Transverse colon (tissue), 4 donors: ENCODE data around the gene PIK3C2G. TPM values are rescaled to one million over a fixed set of nuclear protein-coding genes. Genes with fewer than 3 reads are reported as not detected.

Experiments used
- DNase-seq: peaks from one replicate; pipeline ENCODE4 v3.0.0-alpha.2; 2019
- H3K27ac ChIP-seq, 4 donors: fragments of 200-600 bp; sonication (generic); 2 replicates each; pipeline ENCODE4 v1.5.1; 2016 to 2018; ENCODE audit warnings: inconsistent platforms in 4 of 4
- H3K27me3 ChIP-seq: fragments of 200-600 bp; sonication (generic); 2 replicates; pipeline ENCODE4 v1.5.1; 2017; ENCODE audit warnings: inconsistent platforms
- H3K36me3 ChIP-seq, 4 donors: fragments of 200-600 bp; sonication (generic); 2 replicates each; pipeline ENCODE4 v1.5.1; 2017 to 2019; ENCODE audit warnings: inconsistent platforms in 4 of 4
- H3K4me1 ChIP-seq, 4 donors: fragments of 200-600 bp; sonication (generic); 2 replicates each; pipeline ENCODE4 v1.5.1; 2017 to 2020; ENCODE audit warnings: inconsistent platforms in 4 of 4
- H3K4me3 ChIP-seq, 4 donors: fragments of 200-600 bp; sonication (generic); 1 replicate in 1 of 4; 2 replicates in 3 of 4; pipeline versions ENCODE4 v1.5.1 to v1.6.1; 2017 to 2019; ENCODE audit warnings: inconsistent platforms in 4 of 4
- H3K9me3 ChIP-seq, 2 donors: fragments of 200-600 bp; sonication (generic); 2 replicates each; pipeline ENCODE4 v1.5.1; 2017 to 2019; ENCODE audit warnings: inconsistent platforms in 2 of 2
- EP300 ChIP-seq: sonication (generic); formaldehyde crosslinking; IDR thresholded peaks from one replicate; pipeline ENCODE4 v1.6.1; 2017; ENCODE audit warnings: antibody characterized with exemption, low read depth
- POLR2A ChIP-seq: fragments of 450-650 bp; IDR thresholded peaks from one replicate; pipeline ENCODE4 v1.6.1; 2016; ENCODE audit warnings: antibody characterized with exemption, mild to moderate bottlenecking, moderate library complexity
- POLR2AphosphoS5 ChIP-seq, 3 donors: sonication (generic); formaldehyde crosslinking; IDR thresholded peaks; one replicate each; pipeline ENCODE4 v1.6.1; 2016; ENCODE audit warnings: antibody characterized with exemption in 3 of 3
- WGBS, 2 donors: methylation state at CpG; one replicate each; pipeline ENCODE4 v1.1.5; 2018; ENCODE audit warnings: low coverage in 1 of 2; 5-methylcytosine and 5-hydroxymethylcytosine counted together
- in situ Hi-C, 4 donors: fragments of 200-750 bp; cut with MboI; loops; one replicate each; pipeline versions ENCODE4 v1.15.0 to v1.15.1; 2017; ENCODE audit warnings: low sequenced_read_pairs in 3 of 4, low pct_ligation_motif_present in 1 of 4, low pct_unique_long_range_greater_than_20kb in 1 of 4
- intact Hi-C: fragments of 100-400 bp; cut with DNase I; formaldehyde crosslinking; loops from one replicate; pipeline ENCODE4 v1.15.1; 2023; ENCODE audit warnings: low total_unique reads
- total RNA-seq, 4 donors: library from RNA; depleted of rRNA; stranded (reverse); fragments of >200 nt; gene quantifications; one replicate each; pipeline ENCODE4 v1.1.0, GENCODE V29; 2016
- TF ChIP-seq, protein P1 (sequence below), 5 experiments: fragments of 200-600 bp in 3 of 5; fragments of 450-650 bp in 2 of 5; sonication (generic) in 3 of 5; IDR thresholded peaks; 1 replicate in 2 of 5; 2 replicates in 3 of 5; pipeline ENCODE4 v1.5.1; 2016 to 2017; ENCODE audit warnings: antibody characterized with exemption in 5 of 5, inconsistent platforms in 3 of 5, mild to moderate bottlenecking in 2 of 5, moderate library complexity in 1 of 5

The PIK3C2G gene
- total RNA-seq, 4 donors from 2014 or later, result 0.32 to 2.7 (median 1.1) TPM

DNA sequence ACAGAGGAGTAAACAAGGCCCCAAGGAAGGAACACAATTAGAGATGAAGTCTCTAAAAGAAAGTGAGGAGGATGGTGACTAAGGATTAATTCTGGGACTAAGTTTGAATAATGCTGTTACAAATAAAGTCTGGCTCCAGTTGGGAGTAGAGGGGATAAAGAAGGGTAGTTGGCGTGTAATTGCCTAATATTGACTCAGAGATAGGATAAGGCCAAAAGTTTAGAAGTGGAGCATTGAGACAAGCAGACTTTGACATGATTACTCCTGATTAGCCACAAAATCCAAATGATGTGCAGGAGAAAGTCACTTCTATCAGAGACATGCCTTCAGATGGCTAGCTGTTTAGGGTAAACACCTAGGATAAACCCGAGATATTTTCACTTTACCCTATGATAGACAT, 368.1 kb downstream of the PIK3C2G start:
- no peak for DNase-seq
- H3K9me3 ChIP-seq, result peaks cover 0 to 4% of the 10 kb centered on the region in 2 donors
- H3K27me3 ChIP-seq, result no peaks in the 10 kb centered on the region
- in situ Hi-C loops (no loop called here), intact Hi-C loops (no loop called here)
- TF ChIP-seq EP300 (no peak), POLR2AphosphoS5 (IDR thresholded peaks at IDR 0.05) (no peak), POLR2A (no peak)
- TF ChIP-seq, protein P1, sequence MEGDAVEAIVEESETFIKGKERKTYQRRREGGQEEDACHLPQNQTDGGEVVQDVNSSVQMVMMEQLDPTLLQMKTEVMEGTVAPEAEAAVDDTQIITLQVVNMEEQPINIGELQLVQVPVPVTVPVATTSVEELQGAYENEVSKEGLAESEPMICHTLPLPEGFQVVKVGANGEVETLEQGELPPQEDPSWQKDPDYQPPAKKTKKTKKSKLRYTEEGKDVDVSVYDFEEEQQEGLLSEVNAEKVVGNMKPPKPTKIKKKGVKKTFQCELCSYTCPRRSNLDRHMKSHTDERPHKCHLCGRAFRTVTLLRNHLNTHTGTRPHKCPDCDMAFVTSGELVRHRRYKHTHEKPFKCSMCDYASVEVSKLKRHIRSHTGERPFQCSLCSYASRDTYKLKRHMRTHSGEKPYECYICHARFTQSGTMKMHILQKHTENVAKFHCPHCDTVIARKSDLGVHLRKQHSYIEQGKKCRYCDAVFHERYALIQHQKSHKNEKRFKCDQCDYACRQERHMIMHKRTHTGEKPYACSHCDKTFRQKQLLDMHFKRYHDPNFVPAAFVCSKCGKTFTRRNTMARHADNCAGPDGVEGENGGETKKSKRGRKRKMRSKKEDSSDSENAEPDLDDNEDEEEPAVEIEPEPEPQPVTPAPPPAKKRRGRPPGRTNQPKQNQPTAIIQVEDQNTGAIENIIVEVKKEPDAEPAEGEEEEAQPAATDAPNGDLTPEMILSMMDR (IDR thresholded peaks at IDR 0.05), result no peak
- H3K4me3 ChIP-seq, result no peak overlapping the region
- H3K27ac ChIP-seq, result no peak overlapping the region
- 92% methylated on average over 2 of the region's 2 CpGs for WGBS, 2 donors
- no peaks in the 10 kb centered on the region for H3K4me1 ChIP-seq
- no peaks in the 10 kb centered on the region for H3K36me3 ChIP-seq

DNA sequence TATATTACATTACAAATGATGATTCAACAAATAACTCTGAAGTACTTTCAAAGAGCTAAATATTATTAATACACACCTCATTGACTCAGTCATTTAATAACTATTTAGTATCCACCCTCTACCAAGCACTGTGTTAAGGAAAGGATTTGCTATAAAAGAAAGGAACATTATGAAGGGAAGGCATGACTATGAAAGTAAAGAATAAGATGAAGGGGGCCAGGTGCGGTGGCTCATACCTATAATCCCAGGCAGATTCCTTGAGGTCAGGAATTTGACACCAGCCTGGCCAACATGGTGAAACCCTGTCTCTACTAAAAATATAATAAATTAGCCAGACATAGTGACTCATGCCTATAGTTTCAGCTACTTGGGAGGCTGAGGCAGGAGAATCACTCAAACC, 368.6 kb downstream of the PIK3C2G start:
- H3K27ac ChIP-seq, result no peak overlapping the region
- 83 to 90% methylated on average over 1 of the region's 1 CpG for WGBS, 2 donors
- no peak for DNase-seq
- peaks cover 0 to 4% of the 10 kb centered on the region in 2 donors for H3K9me3 ChIP-seq
- no peak overlapping the region for H3K4me3 ChIP-seq
- intact Hi-C loops, result no loop called here
- TF ChIP-seq POLR2AphosphoS5 (IDR thresholded peaks at IDR 0.05), result no peak
- no peaks in the 10 kb centered on the region for H3K36me3 ChIP-seq
- in situ Hi-C loops, result no loop called here
- no peaks in the 10 kb centered on the region for H3K27me3 ChIP-seq
- no peaks in the 10 kb centered on the region for H3K4me1 ChIP-seq

DNA sequence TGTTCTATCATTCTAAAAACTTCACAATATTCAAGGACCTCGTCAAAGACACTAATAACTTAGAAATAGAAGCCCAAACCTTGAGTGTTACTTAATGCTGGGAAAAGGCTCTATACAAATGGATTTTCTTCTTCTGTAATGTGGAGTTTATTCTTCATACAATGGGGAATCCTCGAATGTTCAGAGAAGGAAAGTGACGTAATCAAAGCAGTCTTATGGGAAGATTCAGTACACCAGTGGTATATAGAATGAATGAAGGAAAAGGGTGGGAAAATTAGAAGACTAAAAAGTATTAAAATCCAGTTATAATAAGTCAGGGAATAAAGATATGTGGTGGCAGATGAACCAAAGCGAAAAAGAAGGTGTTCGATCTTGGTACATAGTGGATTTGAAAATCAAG, 370.0 kb downstream of the PIK3C2G start:
- intact Hi-C loops, result no loop called here
- peaks cover 0 to 3% of the 10 kb centered on the region in 2 donors for H3K9me3 ChIP-seq
- H3K27me3 ChIP-seq, result no peaks in the 10 kb centered on the region
- in situ Hi-C loops, result no loop called here
- no peak for DNase-seq
- no peaks in the 10 kb centered on the region for H3K36me3 ChIP-seq
- H3K27ac ChIP-seq, result no peak overlapping the region
- TF ChIP-seq EP300 (no peak), POLR2A (no peak), POLR2AphosphoS5 (IDR thresholded peaks at IDR 0.05) (no peak)
- TF ChIP-seq, protein P1 (IDR thresholded peaks at IDR 0.05), result no peak
- no peak overlapping the region for H3K4me3 ChIP-seq
- WGBS, 2 donors, result 83 to 91% methylated on average over 5 of the region's 5 CpGs
- no peaks in the 10 kb centered on the region for H3K4me1 ChIP-seq

DNA sequence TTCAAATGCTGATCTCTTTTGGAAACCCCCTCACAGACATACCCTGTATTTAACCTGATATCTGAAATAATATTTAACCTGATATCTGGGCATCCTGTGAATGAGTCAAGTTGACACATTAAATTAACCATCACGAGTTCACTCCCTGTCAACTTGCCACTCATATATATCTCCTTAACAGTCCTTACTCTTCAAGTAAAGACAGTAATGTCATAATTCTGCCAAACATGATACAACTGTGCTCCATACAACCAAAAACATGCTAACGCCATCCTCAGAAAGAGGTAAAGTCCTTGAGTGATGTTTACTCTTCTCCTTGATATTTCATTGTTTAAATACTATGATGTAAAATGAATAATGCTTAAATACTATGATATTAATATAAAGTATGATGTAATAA, 371.5 kb downstream of the PIK3C2G start:
- H3K27me3 ChIP-seq, result no peaks in the 10 kb centered on the region
- TF ChIP-seq, protein P1 (IDR thresholded peaks at IDR 0.05), result no peak
- no peak for TF ChIP-seq POLR2AphosphoS5 (IDR thresholded peaks at IDR 0.05)
- TF ChIP-seq EP300, result no peak
- no peak for TF ChIP-seq POLR2A
- in situ Hi-C loops (no loop called here), intact Hi-C loops (no loop called here)
- WGBS, 2 donors, result 52 to 72% methylated on average over 2 of the region's 2 CpGs
- no peak overlapping the region for H3K4me3 ChIP-seq
- no peaks in the 10 kb centered on the region for H3K4me1 ChIP-seq
- no peak for DNase-seq
- H3K9me3 ChIP-seq, result no peaks in the 10 kb centered on the region
- no peak overlapping the region for H3K27ac ChIP-seq
- no peaks in the 10 kb centered on the region for H3K36me3 ChIP-seq

DNA sequence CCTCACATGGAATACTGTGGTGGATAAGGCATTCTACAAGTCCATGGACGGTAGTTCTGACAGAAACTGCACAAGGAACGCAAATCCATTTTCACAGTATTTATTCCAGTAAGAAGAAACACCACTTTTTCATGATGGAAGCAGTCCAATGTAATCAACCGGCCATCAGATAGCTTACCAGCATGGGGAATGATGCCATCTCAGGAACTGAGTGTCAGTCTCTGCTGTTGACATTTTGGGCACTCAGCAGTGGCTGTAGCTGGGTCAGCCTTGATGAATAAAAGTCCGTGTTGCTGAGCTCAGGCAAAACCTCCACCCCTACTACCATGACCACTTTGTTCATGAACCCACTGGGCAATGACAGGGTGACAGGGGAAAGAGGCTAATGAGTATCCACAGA, 373.1 kb downstream of the PIK3C2G start:
- Histone ChIP-seq H3K27me3 (no peaks in the 10 kb centered on the region), H3K27ac (no peak overlapping the region), H3K4me3 (no peak overlapping the region), H3K4me1 (no peaks in the 10 kb centered on the region), H3K9me3 (no peaks in the 10 kb centered on the region), H3K36me3 (no peaks in the 10 kb centered on the region)
- in situ Hi-C loops (no loop called here), intact Hi-C loops (no loop called here)
- WGBS, 2 donors, result 68 to 83% methylated on average over 4 of the region's 4 CpGs
- TF ChIP-seq, protein P1 (IDR thresholded peaks at IDR 0.05), result no peak
- TF ChIP-seq POLR2A (no peak), EP300 (no peak), POLR2AphosphoS5 (IDR thresholded peaks at IDR 0.05) (no peak)
- no peak for DNase-seq
